ENCODE results near the gene RIMBP3C.
A peak's percentile ranks its signal among the peaks of the same experiment; 100 is the strongest.
"Not testable (repeated sequence)": the region's sequence is repeated elsewhere in the genome, so short reads cannot be mapped to it uniquely, and the experiment has no call there.

RIMBP3C gene

GRCh38 chr22:21551361-21551760, at the start of gene RIMBP3C:
Gene RIMBP3C, minus strand, starts transcription at chr22:21551461. Its CDS starts 485 bp downstream, at chr22:21550976.
- DNase-seq (ENCODE audit: low read depth in 2 of 2) = not testable (repeated sequence)

GRCh38 chr22:21599053-21599893, 48.0 kb upstream of the RIMBP3C start:
- no peak for DNase-seq (ENCODE audit: low read depth in 2 of 2)

GRCh38 chr22:21598302-21598701, 47.0 kb upstream of the RIMBP3C start:
- DNase-seq (ENCODE audit: low read depth in 2 of 2) = no peak

GRCh38 chr22:21596356-21597135, 45.3 kb upstream of the RIMBP3C start:
- not testable (repeated sequence) for DNase-seq (ENCODE audit: low read depth in 2 of 2)

GRCh38 chr22:21594865-21595452, 43.7 kb upstream of the RIMBP3C start:
- no peak for DNase-seq (ENCODE audit: low read depth in 2 of 2)

GRCh38 chr22:21593406-21594232, 42.4 kb upstream of the RIMBP3C start:
- DNase-seq (ENCODE audit: low read depth in 2 of 2) = no peak

- no peak for DNase-seq (ENCODE audit: low read depth in 2 of 2)
These were observed 41.2 kb upstream of the RIMBP3C start for GRCh38 chr22:21592422-21592821.

GRCh38 chr22:21591695-21592094, 40.4 kb upstream of the RIMBP3C start:
- DNase-seq (ENCODE audit: low read depth in 2 of 2) = no peak

GRCh38 chr22:21590809-21591641, 39.8 kb upstream of the RIMBP3C start:
- DNase-seq (ENCODE audit: low read depth in 2 of 2) = no peak

- DNase-seq (ENCODE audit: low read depth in 2 of 2) = no peak
These were observed 38.1 kb upstream of the RIMBP3C start for GRCh38 chr22:21589396-21589795.

- DNase-seq (ENCODE audit: low read depth in 2 of 2) = peak; percentile 35 to 38
These were observed 36.7 kb upstream of the RIMBP3C start for GRCh38 chr22:21587803-21588611.

GRCh38 chr22:21585389-21585788, 34.1 kb upstream of the RIMBP3C start:
- DNase-seq (ENCODE audit: low read depth in 2 of 2) = no peak

- DNase-seq (ENCODE audit: low read depth in 2 of 2) = no peak
These were observed 31.8 kb upstream of the RIMBP3C start for GRCh38 chr22:21582801-21583740.

- not testable (repeated sequence) for DNase-seq (ENCODE audit: low read depth in 2 of 2)
These were observed 29.9 kb upstream of the RIMBP3C start for GRCh38 chr22:21581009-21581713.

GRCh38 chr22:21580623-21581007, 29.4 kb upstream of the RIMBP3C start:
- DNase-seq (ENCODE audit: low read depth in 2 of 2) = not testable (repeated sequence)

- no peak for DNase-seq (ENCODE audit: low read depth in 2 of 2)
These were observed 28.2 kb upstream of the RIMBP3C start for GRCh38 chr22:21579474-21579851.

- no peak for DNase-seq (ENCODE audit: low read depth in 2 of 2)
These were observed 22.7 kb upstream of the RIMBP3C start for GRCh38 chr22:21573750-21574494.
